Measurements from ENCODE around the gene SDHA. TPM values are rescaled to one million over a fixed set of nuclear protein-coding genes. Genes with fewer than 3 reads are reported as not detected.
"Not testable (repeated sequence)": the region's sequence is repeated elsewhere in the genome, so short reads cannot be mapped to it uniquely, and the experiment has no call there.

SDHA gene
- total RNA-seq, 1 donor from 2014 or later: 154 TPM

DNA sequence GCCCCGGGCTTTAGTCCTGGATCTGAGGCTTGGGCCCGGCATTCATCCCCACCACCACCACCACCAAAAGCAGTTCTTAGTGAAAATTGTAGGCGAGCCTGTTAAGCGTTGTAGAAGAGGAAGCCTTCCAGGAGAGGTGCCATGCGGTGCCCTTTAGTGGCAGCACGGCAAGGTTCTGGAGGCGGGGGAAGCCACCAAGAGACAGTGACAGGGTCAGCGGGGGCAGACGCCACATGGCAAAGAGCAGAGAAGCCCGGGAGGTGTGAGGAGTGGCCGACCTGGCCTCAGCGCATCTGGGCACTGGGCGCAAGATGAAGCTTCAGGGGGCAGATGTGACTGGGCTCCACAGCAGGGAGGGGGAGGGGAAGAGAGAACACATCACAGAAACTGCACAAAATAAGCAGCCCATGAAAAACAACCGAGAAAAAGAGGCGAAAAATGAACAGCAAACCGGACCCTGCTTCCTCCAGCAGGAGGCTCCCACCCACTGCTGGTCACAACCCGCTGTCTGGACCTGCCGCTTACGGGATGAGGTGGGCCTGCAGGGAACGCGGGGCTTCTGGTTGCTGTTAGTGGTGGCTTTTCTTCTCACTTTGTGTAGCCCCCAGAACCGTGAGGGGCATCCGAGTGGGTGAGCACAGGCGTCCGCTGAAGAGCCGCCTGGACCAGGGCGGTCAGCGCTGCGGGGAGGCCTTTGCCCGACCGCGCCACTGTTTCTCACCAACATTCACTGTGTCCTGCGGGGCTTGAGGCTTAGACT lies 22.5 kb upstream of the SDHA start:
- intact Hi-C loops (cut with micrococcal nuclease): no loop called here
- Mint-ChIP-seq H3K27ac (no peak overlapping the region), H3K9me3 (no peaks in the 10 kb centered on the region), H3K36me3 (ENCODE audit: low read depth) (no peaks in the 10 kb centered on the region), H3K4me3 (ENCODE audit: low read depth) (no peak overlapping the region), H3K4me1 (ENCODE audit: low read depth) (peaks cover 2% of the 10 kb centered on the region), H3K27me3 (ENCODE audit: low read depth) (peaks cover 2% of the 10 kb centered on the region)
- no peak for DNase-seq (ENCODE audit: low spot score)

DNA sequence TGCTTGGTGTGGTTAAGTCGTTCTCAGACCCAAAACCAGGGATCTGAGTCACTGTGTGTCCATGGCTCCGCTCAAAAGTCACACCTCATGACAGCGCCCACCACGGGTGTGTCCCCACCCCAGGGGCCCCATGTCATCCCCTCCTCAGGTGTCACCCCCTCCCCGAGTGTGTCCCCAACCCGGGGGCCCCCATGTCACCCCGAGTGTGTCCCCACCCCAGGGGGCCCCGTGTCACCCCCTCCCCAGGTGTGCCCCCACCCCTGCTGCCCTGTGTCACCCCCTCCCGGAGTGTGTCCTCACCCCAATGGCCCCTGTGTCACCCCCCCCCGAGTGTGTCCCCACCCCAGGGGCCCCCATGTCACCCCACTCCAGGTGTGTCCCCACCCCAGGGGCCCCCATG lies 21.8 kb upstream of the SDHA start:
- Mint-ChIP-seq H3K27me3 (ENCODE audit: low read depth) (no peaks in the 10 kb centered on the region), H3K27ac (no peak overlapping the region), H3K36me3 (ENCODE audit: low read depth) (no peaks in the 10 kb centered on the region), H3K9me3 (no peaks in the 10 kb centered on the region), H3K4me3 (ENCODE audit: low read depth) (no peak overlapping the region), H3K4me1 (ENCODE audit: low read depth) (peaks cover 2% of the 10 kb centered on the region)
- DNase-seq (ENCODE audit: low spot score): no peak
- intact Hi-C loops (cut with micrococcal nuclease): no loop called here

DNA sequence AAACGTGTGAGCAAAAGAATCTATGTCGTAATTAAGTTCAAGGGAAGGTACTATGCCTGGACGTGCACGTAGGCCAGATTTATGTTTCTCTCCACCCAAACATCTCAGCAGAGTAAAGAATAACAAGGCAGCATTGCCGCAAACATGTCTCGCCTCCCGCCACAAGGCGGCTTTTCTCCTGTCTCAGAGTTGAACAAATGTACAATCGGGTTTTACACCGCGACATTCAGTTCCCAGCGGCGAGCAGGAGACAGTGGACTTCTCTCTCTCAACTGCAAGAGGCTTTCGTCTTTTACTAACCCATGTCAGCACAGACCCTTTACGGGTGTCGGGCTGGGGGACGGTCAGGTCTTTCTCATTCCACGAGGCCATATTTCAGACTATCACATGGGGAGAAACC lies 21.1 kb upstream of the SDHA start:
- H3K4me3 Mint-ChIP-seq (ENCODE audit: low read depth); intact Hi-C loops (cut with micrococcal nuclease); H3K27me3 Mint-ChIP-seq (ENCODE audit: low read depth); H3K4me1 Mint-ChIP-seq (ENCODE audit: low read depth); H3K9me3 Mint-ChIP-seq; H3K27ac Mint-ChIP-seq; DNase-seq (ENCODE audit: low spot score); H3K36me3 Mint-ChIP-seq (ENCODE audit: low read depth): not testable (repeated sequence)

DNA sequence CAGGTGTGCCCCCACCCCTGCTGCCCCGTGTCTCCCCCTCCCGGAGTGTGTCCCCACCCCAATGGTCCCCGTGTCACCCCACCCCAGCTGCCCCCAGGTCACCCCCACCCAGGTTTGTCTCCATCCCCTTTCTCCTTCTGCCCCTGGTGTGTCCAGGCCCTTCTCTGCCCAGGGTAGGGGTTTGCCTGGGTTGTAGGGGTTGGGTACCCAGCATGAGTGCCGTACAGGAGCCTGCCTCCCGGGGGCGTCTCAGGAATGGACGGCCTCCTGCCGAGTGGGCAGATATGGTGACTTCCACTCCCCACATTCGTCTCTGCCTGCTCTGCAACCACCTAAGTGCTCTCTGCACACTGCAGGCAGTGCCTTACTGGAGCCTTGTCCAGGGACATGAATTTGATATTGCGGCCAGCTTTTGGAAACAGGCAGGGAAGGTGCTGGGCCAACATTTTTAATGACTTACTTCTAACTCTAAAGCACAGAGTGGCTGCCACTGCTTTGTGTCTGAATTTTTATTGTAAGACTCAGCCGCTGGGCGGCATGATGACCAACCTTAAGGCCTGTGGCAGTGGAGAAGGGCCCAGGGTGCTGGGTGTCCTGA lies 20.1 kb upstream of the SDHA start:
- H3K4me3 Mint-ChIP-seq (ENCODE audit: low read depth): no peak overlapping the region
- no peak for DNase-seq (ENCODE audit: low spot score)
- peaks cover 2% of the 10 kb centered on the region for H3K4me1 Mint-ChIP-seq (ENCODE audit: low read depth)
- intact Hi-C loops (cut with micrococcal nuclease): no loop called here
- no peak overlapping the region for H3K27ac Mint-ChIP-seq
- no peaks in the 10 kb centered on the region for H3K27me3 Mint-ChIP-seq (ENCODE audit: low read depth)
- H3K9me3 Mint-ChIP-seq: no peaks in the 10 kb centered on the region
- H3K36me3 Mint-ChIP-seq (ENCODE audit: low read depth): no peaks in the 10 kb centered on the region

DNA sequence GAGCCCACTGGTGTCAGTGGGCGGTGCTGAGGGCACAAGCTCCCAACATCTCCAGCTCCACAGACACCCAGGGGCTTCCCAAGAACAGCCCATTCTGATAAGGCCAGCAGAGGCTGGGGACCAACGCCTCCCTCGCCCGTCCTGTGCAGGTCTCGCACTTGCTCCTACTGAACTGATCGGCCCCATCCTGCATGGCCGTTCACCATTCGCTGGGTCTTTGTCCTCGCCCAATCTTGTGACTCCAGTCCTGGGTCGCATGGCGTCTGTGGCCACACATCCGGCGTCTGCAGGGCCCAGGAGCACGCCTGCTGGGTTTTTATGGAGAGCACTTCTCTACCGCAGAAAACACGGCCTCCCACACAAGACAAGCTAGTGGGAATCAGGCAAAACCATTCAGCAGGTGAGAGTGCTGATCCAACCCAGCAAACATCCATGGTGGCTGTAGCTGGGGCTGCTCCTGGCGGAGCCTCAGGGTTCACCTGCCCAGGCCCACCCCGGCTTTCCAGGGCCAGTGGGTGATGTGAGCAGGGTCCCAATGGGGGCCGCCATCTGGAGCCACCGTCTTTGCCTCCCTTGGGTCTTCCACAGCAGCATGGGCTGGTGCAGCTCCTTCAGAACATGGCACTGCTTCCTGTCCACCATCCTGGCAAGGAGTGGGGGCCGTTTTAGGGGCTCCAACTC lies 19.5 kb upstream of the SDHA start:
- no peaks in the 10 kb centered on the region for H3K27me3 Mint-ChIP-seq (ENCODE audit: low read depth)
- intact Hi-C loops (cut with micrococcal nuclease): no loop called here
- no peak overlapping the region for H3K27ac Mint-ChIP-seq
- H3K4me3 Mint-ChIP-seq (ENCODE audit: low read depth): no peak overlapping the region
- H3K9me3 Mint-ChIP-seq: no peaks in the 10 kb centered on the region
- H3K4me1 Mint-ChIP-seq (ENCODE audit: low read depth): peaks cover 2% of the 10 kb centered on the region
- no peak for DNase-seq (ENCODE audit: low spot score)
- peaks cover under 1% of the 10 kb centered on the region for H3K36me3 Mint-ChIP-seq (ENCODE audit: low read depth)

DNA sequence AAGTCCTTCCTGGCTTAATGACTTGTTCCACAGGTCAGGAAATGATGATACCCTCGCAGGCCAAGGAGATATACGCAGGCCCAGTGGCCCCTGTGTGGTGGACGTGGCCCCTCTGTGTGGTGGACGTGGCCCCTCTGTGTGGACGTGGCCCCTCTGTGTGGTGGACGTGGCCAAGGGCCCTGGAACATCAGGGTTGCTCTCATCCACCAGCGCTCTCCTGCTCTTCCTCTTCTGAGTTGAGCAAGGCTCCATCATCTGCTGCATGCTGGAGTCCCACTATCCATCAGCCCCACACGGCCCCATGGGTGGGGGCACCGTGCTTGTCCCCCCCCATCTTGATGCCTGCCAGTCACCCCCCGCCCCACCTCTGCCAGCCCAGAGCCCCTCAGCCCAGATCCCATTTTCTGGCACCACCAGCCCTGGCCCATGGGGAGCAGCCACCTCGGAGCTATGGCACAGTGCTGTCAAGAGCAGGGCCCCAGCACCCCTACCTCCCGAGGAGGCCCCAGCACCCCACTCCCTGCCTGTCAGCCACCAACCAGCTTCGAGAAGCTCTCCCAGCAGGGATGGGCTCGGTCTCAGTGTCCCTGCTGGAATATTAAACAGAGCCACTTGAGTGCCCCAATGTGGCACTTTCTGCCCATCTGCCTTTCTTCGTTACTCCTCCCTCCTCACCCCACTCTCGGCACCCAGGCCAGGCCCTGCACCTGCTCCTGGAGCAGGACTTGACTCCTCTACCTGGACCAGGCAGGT lies 18.7 kb upstream of the SDHA start:
- H3K27me3 Mint-ChIP-seq (ENCODE audit: low read depth): no peaks in the 10 kb centered on the region
- intact Hi-C loops (cut with micrococcal nuclease): no loop called here
- H3K36me3 Mint-ChIP-seq (ENCODE audit: low read depth): peaks cover 4% of the 10 kb centered on the region
- H3K4me1 Mint-ChIP-seq (ENCODE audit: low read depth): peaks cover 2% of the 10 kb centered on the region
- DNase-seq (ENCODE audit: low spot score): no peak
- no peak overlapping the region for H3K4me3 Mint-ChIP-seq (ENCODE audit: low read depth)
- H3K9me3 Mint-ChIP-seq: no peaks in the 10 kb centered on the region
- no peak overlapping the region for H3K27ac Mint-ChIP-seq

DNA sequence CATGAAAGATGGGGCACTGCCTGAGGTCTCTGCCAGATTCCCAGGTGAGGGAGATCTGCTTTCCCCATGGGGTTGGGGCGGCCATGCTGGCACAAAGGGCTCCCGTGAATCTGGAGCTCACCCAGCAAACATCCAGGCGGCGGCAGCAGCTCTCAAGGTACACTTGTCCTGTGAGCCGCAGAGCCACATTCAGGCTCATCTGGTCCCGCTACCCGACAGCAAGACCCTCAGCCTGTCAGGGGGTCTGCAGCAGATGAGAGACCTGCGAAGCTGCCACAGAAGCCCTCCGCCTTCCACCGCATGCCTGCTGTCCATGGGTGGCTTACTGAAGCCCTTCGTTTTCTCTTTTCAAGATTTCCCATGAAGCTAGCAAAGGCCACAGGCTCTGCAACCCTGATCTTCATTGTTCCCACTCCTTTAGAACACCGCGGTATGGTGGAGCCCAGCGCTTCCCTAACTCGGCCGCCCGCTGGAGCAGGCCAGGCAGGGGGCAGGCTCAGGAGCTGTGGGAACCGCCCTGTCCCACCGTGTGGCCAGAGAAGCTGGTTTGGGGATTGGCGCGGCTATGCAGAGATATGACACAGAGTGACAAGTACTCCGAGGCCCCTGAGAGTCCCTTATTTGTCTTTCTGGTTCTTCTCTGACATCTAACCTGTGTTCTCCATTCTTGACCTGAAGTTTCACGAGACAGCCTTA lies 18.0 kb upstream of the SDHA start:
- Mint-ChIP-seq H3K27ac (no peak overlapping the region), H3K27me3 (ENCODE audit: low read depth) (no peaks in the 10 kb centered on the region), H3K36me3 (ENCODE audit: low read depth) (peaks cover 8% of the 10 kb centered on the region), H3K4me3 (ENCODE audit: low read depth) (no peak overlapping the region), H3K4me1 (ENCODE audit: low read depth) (peaks cover 2% of the 10 kb centered on the region), H3K9me3 (no peaks in the 10 kb centered on the region)
- intact Hi-C loops (cut with micrococcal nuclease): no loop called here
- no peak for DNase-seq (ENCODE audit: low spot score)

DNA sequence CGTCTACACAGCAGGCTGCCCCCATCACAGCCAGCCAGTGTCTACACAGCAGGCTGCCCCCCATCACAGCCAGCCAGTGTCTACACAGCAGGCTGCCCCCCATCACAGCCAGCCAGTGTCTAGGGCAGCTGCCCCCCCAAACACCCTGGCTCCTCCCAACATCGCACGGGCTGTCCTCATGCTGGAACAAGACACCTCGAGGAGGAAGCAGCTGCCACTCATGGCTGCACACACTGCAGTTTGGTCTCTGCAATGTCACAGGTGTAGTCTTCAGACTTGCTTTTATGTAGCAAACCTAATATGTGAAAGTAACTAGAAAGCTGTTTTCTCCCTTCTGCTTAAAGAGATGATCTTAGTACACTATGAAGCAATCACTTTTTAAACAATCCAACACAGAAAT lies 17.1 kb upstream of the SDHA start:
- intact Hi-C loops (cut with micrococcal nuclease): no loop called here
- no peak for DNase-seq (ENCODE audit: low spot score)

DNA sequence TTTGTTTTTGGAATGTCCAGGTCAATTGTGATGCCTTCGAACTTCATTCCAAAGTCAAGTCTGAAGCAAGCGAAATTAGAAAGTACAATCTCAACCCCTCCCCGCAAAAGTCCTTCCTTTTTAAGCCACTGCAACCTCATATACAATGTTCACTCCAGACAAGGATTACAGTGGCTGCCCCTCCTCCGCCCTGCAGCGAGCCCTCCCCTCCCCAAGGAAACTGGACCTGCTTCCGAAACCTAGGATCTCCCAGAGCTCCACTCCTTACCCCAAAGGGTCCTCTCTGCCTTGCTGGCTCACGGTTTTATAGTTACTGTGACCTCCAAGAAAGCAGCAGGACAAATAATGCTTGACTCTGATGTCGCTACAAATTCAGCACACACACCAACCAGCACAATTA lies 16.4 kb upstream of the SDHA start:
- Mint-ChIP-seq H3K27ac (no peak overlapping the region), H3K4me1 (ENCODE audit: low read depth) (no peaks in the 10 kb centered on the region), H3K27me3 (ENCODE audit: low read depth) (no peaks in the 10 kb centered on the region), H3K36me3 (ENCODE audit: low read depth) (peaks cover 8% of the 10 kb centered on the region), H3K9me3 (no peaks in the 10 kb centered on the region), H3K4me3 (ENCODE audit: low read depth) (no peak overlapping the region)
- no peak for DNase-seq (ENCODE audit: low spot score)
- intact Hi-C loops (cut with micrococcal nuclease): no loop called here

More for the DNA sequence above, 17.1 kb upstream of the SDHA start:
- Mint-ChIP-seq H3K36me3 (ENCODE audit: low read depth) (peaks cover 8% of the 10 kb centered on the region), H3K27me3 (ENCODE audit: low read depth) (no peaks in the 10 kb centered on the region), H3K4me1 (ENCODE audit: low read depth) (no peaks in the 10 kb centered on the region), H3K4me3 (ENCODE audit: low read depth) (no peak overlapping the region), H3K9me3 (no peaks in the 10 kb centered on the region), H3K27ac (no peak overlapping the region)

DNA sequence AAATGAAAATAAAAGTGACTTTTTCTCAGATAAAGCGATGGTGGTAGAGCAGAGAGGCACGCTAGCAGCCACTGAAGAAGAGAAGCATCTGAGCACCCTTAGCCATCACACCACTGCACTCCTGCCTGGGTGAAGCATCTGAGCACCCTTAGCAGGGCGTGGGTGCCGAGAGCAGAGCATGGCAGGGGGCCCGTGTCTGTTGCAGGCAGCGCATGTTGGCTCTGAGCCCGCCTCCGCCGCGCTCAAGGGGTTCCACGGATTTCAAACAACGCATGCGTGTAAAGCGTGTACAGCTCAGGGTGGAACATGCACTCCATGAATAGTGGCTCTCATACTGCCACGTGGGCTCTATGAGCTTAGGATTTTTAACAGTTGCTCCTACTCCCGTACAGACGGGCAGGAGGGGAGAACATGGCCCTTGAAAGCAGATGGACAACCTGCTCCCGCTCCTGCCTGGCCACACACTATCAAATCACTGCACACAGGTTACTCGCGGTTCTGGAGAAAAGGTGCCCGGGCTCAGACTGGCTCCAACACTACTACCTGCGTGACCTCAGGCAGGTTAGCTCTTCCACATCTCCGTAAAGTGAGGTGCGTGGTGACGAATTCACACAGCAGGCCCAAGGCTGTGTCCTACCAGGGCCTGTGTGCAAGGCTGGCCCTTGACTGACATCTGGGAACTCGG lies 14.7 kb upstream of the SDHA start:
- H3K27me3 Mint-ChIP-seq (ENCODE audit: low read depth): no peaks in the 10 kb centered on the region
- no peak for DNase-seq (ENCODE audit: low spot score)
- intact Hi-C loops (cut with micrococcal nuclease): no loop called here
- no peaks in the 10 kb centered on the region for H3K9me3 Mint-ChIP-seq
- H3K4me1 Mint-ChIP-seq (ENCODE audit: low read depth): peaks cover 3% of the 10 kb centered on the region
- no peak overlapping the region for H3K4me3 Mint-ChIP-seq (ENCODE audit: low read depth)
- peaks cover 21% of the 10 kb centered on the region for H3K36me3 Mint-ChIP-seq (ENCODE audit: low read depth)
- H3K27ac Mint-ChIP-seq: no peak overlapping the region

DNA sequence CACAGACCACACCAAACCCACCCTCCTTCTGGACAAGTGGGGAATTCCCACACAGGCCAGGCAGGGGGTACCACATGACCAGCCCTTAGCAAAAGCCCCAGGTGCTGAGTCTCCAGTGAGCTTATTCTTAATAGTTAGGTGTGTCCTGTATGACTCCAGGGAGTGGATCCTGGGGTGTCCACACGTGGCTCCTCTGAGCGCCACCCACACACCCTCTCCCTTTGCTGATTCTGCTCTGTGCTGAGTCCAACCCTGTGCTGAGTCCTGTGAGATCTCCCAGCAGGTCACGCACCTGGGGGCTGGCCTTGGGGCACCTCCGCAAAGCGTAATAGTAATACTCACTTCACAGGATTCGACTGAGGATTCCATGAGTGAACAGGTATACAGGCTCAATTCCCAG lies 14.1 kb upstream of the SDHA start:
- no peaks in the 10 kb centered on the region for H3K9me3 Mint-ChIP-seq
- H3K4me3 Mint-ChIP-seq (ENCODE audit: low read depth): no peak overlapping the region
- no peaks in the 10 kb centered on the region for H3K27me3 Mint-ChIP-seq (ENCODE audit: low read depth)
- DNase-seq (ENCODE audit: low spot score): no peak
- intact Hi-C loops (cut with micrococcal nuclease): no loop called here
- no peak overlapping the region for H3K27ac Mint-ChIP-seq
- peaks cover 6% of the 10 kb centered on the region for H3K4me1 Mint-ChIP-seq (ENCODE audit: low read depth)
- peaks cover 21% of the 10 kb centered on the region for H3K36me3 Mint-ChIP-seq (ENCODE audit: low read depth)

DNA sequence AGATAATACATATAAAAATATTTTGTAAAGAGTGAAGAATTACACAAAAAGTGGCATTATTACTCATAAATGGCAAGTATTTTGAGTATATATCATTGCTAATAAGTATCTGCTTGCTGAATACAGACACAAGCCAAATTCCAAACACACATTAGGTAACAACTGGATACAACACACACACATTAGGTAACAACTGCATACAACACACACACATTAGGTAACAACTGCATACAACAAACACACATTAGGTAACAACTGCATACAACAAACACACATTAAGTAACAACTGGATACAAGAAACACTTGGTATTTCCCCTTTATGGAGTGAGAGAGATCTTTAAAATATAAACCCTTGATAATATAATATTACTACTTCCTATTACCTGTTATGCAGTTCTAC lies 13.7 kb upstream of the SDHA start:
- Mint-ChIP-seq H3K27me3 (ENCODE audit: low read depth) (no peaks in the 10 kb centered on the region), H3K9me3 (no peaks in the 10 kb centered on the region), H3K4me3 (ENCODE audit: low read depth) (no peak overlapping the region), H3K4me1 (ENCODE audit: low read depth) (peaks cover 6% of the 10 kb centered on the region), H3K27ac (no peak overlapping the region), H3K36me3 (ENCODE audit: low read depth) (peaks cover 21% of the 10 kb centered on the region)
- intact Hi-C loops (cut with micrococcal nuclease): no loop called here
- no peak for DNase-seq (ENCODE audit: low spot score)

All from activated T-helper 2 cell treated with anti-CD3 and anti-CD28 coated beads, Interferon-gamma antibody, Interleukin-2, Interleukin-4, amounts not matched to agents 10 μg/mL and 5 μg/mL and 100 μg/mL, durations not matched to agents 14 hours and 24 hours and 36 hours (primary cell).